Mammary epithelial cell (primary cell): ENCODE measurements around the gene FGF14.

Experiments used
- CTCF ChIP-seq, 2 donors: IDR thresholded peaks in 1 of 2; conservative IDR thresholded peaks in 1 of 2; 2 replicates each; pipeline ENCODE4 v1.5.1; 2011 to 2012; ENCODE audit warnings: inconsistent platforms in 2 of 2, low read length in 2 of 2, mild to moderate bottlenecking in 2 of 2, control low read depth in 1 of 2, low read depth in 1 of 2; ENCODE audit not compliant: insufficient read depth in 1 of 2; ENCODE audit errors: extremely low read depth in 1 of 2
- EZH2 ChIP-seq: IDR thresholded peaks from 2 replicates; pipeline ENCODE4 v1.6.1; 2012; ENCODE audit warnings: low read length, inconsistent platforms, borderline replicate concordance

GRCh38 chr13:101811284-101811839 is 590.5 kb downstream of the FGF14 start:
- TF ChIP-seq CTCF (conservative IDR thresholded peaks at IDR 0.05 in 1 of 2, IDR thresholded peaks at IDR 0.05 in 1 of 2; ENCODE audit: extremely low read depth in 1 of 2, insufficient read depth in 1 of 2, low read depth in 1 of 2, low read length in 2 of 2) (no peak), EZH2 (no peak)
